Prostate gland (tissue), 2 donors: Measurements from ENCODE around the gene TSHZ3.

ENCODE experiments used
- CTCF ChIP-seq, 4 experiments: fragments of 200-600 bp in 2 of 4; fragments of 450-650 bp in 2 of 4; sonication (generic) in 2 of 4; IDR thresholded peaks; 1 replicate in 3 of 4; 2 replicates in 1 of 4; pipeline ENCODE4 v1.5.1; 2016 to 2019; ENCODE audit warnings: antibody characterized with exemption in 4 of 4, mild to moderate bottlenecking in 2 of 4, moderate library complexity in 2 of 4
- POLR2A ChIP-seq: fragments of 450-650 bp; IDR thresholded peaks from one replicate; pipeline ENCODE4 v1.6.1; 2016; ENCODE audit warnings: antibody characterized with exemption, mild to moderate bottlenecking

- no peak for TF ChIP-seq CTCF (IDR thresholded peaks at IDR 0.05)
- no peak for TF ChIP-seq POLR2A
These were observed 14.2 kb downstream of the TSHZ3 start for GRCh38 chr19:31334849-31335624.
